ENCODE measurements around the gene SLC7A11.

SLC7A11 gene

GRCh38 chr4:138161351-138161750 lies 80.8 kb downstream of the SLC7A11 start:
- FAIRE-seq, result no peak

GRCh38 chr4:138158746-138159297 lies 83.3 kb downstream of the SLC7A11 start:
- no peak for FAIRE-seq

- FAIRE-seq, result no peak
These were observed 101.3 kb downstream of the SLC7A11 start for GRCh38 chr4:138140879-138141278.

GRCh38 chr4:138138774-138139173 lies 103.4 kb downstream of the SLC7A11 start:
- no peak for FAIRE-seq

GRCh38 chr4:138135610-138136009 lies 106.5 kb downstream of the SLC7A11 start:
- FAIRE-seq, result no peak

- FAIRE-seq, result no peak
These were observed 123.9 kb downstream of the SLC7A11 start for GRCh38 chr4:138118270-138118669.

DNA sequence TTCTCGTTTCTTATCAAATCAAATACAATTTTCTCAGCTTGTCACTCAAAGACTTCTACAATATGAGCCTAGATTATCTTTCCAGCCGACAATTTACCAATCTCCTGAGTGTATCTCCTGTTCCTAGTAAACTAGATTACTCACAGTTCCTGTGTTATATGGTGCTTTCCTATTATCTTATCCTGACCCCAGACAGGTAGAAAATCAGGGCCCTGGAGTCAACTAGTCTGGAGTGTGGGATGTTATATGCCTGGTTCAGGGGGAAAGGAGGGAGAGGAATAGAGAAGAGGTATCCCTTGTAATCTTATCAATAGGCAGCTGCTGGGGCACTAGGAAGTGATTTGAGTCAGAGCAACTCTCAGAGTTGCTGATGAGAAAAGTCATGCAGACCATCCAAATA lies 127.1 kb downstream of the SLC7A11 start:
- FAIRE-seq, result no peak

- no peak for FAIRE-seq
These were observed 127.7 kb downstream of the SLC7A11 start for GRCh38 chr4:138114434-138114833.

Measured in A204.1 (cell line).